HepG2 (cell line): ENCODE measurements around the gene SEC14L2. TPM values are rescaled to one million over a fixed set of nuclear protein-coding genes. Genes with fewer than 3 reads are reported as not detected.

Experiments
- ATAC-seq: fragments of 200-7000 bp; cut with Tn5 transposase; 3 replicates; pipeline ENCODE4 v1.9.1; 2020; ENCODE audit warnings: mild to moderate bottlenecking, moderate library complexity
- BruUV-seq: library from RNA; stranded (reverse); fragments of 400-500 nt; replicated peaks from 2 replicates; lab custom pipeline; 2021; lab: Mats Ljungman, UMichigan
- CTCF ChIA-PET: fragments of 300-600 bp; formaldehyde crosslinking; extraction: SDS; loops from one replicate; lab custom pipeline; 2021; ENCODE audit warnings: low total read pairs, inconsistent platforms, low intra/inter-chr PET ratio; lab: Yijun Ruan, JAX
- POLR2A ChIA-PET: fragments of 350-600 bp; sonication (Branson Sonifier 250); formaldehyde crosslinking; loops from one replicate; lab custom pipeline; 2020; ENCODE audit warnings: antibody characterized with exemption, inconsistent platforms; lab: Yijun Ruan, JAX
- DNase-seq: peaks from one replicate; pipeline ENCODE4 v3.0.0-alpha.2; 2015; ENCODE audit warnings: low spot score
- FAIRE-seq: peaks from 3 replicates; lab custom pipeline; 2011; peaks lifted over from hg19 to GRCh38; lab: Jason Lieb, UNC
- H2AFZ ChIP-seq: one replicate; pipeline ENCODE4 v1.6.1; 2011; ENCODE audit warnings: low read length, inconsistent platforms
- H3K27ac ChIP-seq: fragments of 300-600 bp; 3 replicates; pipeline ENCODE4 v1.8.0; 2011; ENCODE audit warnings: mixed run types, mild to moderate bottlenecking, mixed read lengths, low read length, inconsistent platforms; ENCODE audit not compliant: insufficient read depth; ENCODE audit errors: extremely low read length
- H3K27me3 ChIP-seq, 2 experiments: fragments of 200-600 bp in 1 of 2; 2 replicates in 1 of 2; 3 replicates in 1 of 2; pipeline versions ENCODE4 v1.6.0 to v1.8.0; 2011; ENCODE audit warnings: low read length in 2 of 2, mild to moderate bottlenecking in 2 of 2, moderate library complexity in 2 of 2, inconsistent platforms in 1 of 2; ENCODE audit not compliant: insufficient read depth in 2 of 2, control insufficient read depth in 1 of 2
- H3K36me3 ChIP-seq, 2 experiments: fragments of 200-600 bp in 1 of 2; replicated peaks in 1 of 2; 2 replicates in 1 of 2; 3 replicates in 1 of 2; pipeline versions ENCODE4 v1.5.1 to v1.8.0; 2011; ENCODE audit warnings: low read length in 2 of 2, inconsistent platforms in 1 of 2; ENCODE audit not compliant: insufficient read depth in 2 of 2, control insufficient read depth in 1 of 2
- H3K4me1 ChIP-seq: 2 replicates; pipeline ENCODE4 v1.5.1; 2012; ENCODE audit warnings: low read length, inconsistent platforms; ENCODE audit not compliant: insufficient read depth
- H3K4me2 ChIP-seq: 2 replicates; pipeline ENCODE4 v1.6.0; 2011; ENCODE audit warnings: low read depth, low read length, inconsistent platforms
- H3K4me3 ChIP-seq, 3 experiments: fragments of 200-600 bp in 1 of 3; sonication (generic), shearing (Covaris generic) in 1 of 3; replicated peaks in 1 of 3; 2 replicates each; pipeline ENCODE4 v1.5.1; 2011 to 2016; ENCODE audit warnings: low read length in 3 of 3, inconsistent platforms in 2 of 3, low read depth in 2 of 3, mild to moderate bottlenecking in 2 of 3, control low read depth in 1 of 3, mixed read lengths in 1 of 3; ENCODE audit not compliant: insufficient read depth in 1 of 3
- H3K79me2 ChIP-seq: one replicate; pipeline ENCODE4 v1.6.1; 2011; ENCODE audit warnings: low read length, inconsistent platforms; ENCODE audit not compliant: insufficient read depth
- H3K9ac ChIP-seq: 2 replicates; pipeline ENCODE4 v1.6.0; 2011; ENCODE audit warnings: mild to moderate bottlenecking, low read depth, low read length, inconsistent platforms; ENCODE audit not compliant: insufficient read depth
- H3K9me3 ChIP-seq: 2 replicates; pipeline ENCODE4 v1.5.1; 2012; ENCODE audit warnings: mild to moderate bottlenecking, low read length
- H4K20me1 ChIP-seq: 2 replicates; pipeline ENCODE4 v1.6.0; 2011; ENCODE audit warnings: inconsistent platforms, mild to moderate bottlenecking, low read length, moderate library complexity; ENCODE audit not compliant: insufficient read depth
- KLF11 ChIP-seq: IDR thresholded peaks from 2 replicates; pipeline ENCODE4 v1.6.1; 2016; ENCODE audit warnings: missing compliant biosample characterization
- ZBTB42 ChIP-seq: sonication (generic); formaldehyde crosslinking; IDR thresholded peaks from 2 replicates; pipeline ENCODE4 v1.5.0; 2020; ENCODE audit warnings: mild to moderate bottlenecking, missing genetic modification reagents
- ZNF772 ChIP-seq: sonication (generic); formaldehyde crosslinking; IDR thresholded peaks from 2 replicates; pipeline ENCODE4 v1.5.0; 2020; ENCODE audit warnings: mild to moderate bottlenecking, missing genetic modification reagents
- WGBS: methylation state at CpG from one replicate; pipeline ENCODE4 v1.1.6; 2017; ENCODE audit warnings: low lambda C conversion rate; 5-methylcytosine and 5-hydroxymethylcytosine counted together
- in situ Hi-C: cut with HindIII; loops from 2 replicates; pipeline ENCODE4 v1.10.0; 2017; ENCODE audit warnings: low pct_unique_long_range_greater_than_20kb; ENCODE audit not compliant: extremely low pct_ligation_motif_present
- intact Hi-C: fragments of 100-400 bp; cut with micrococcal nuclease; formaldehyde crosslinking; loops from one replicate; pipeline ENCODE4 v1.10.0; 2022; ENCODE audit not compliant: unreplicated experiment
- polyA plus RNA-seq, 8 experiments: library from polyadenylated mRNA; depleted of rRNA in 3 of 8; stranded (reverse) in 7 of 8; unstranded in 1 of 8; fragments of >200 nt; fragmentation: Illumina TruSeq in 4 of 8; extraction: Trizol in 4 of 8; gene quantifications; 2 replicates each; pipeline versions ENCODE4 v1.2.1 to v1.2.3, GENCODE V29; 2011 to 2016; ENCODE audit warnings: low read depth in 4 of 8, missing spikeins in 1 of 8, mixed read lengths in 1 of 8; ENCODE audit not compliant: insufficient read depth in 1 of 8
- total RNA-seq, 5 experiments: library from RNA; depleted of rRNA; stranded (reverse); fragments of >200 nt; fragmentation: Illumina TruSeq; extraction: Trizol; gene quantifications; 2 replicates each; pipeline ENCODE4 v1.2.3, GENCODE V29; 2016; ENCODE audit warnings: low read depth in 1 of 5
- TF ChIP-seq, protein P1 (sequence below): IDR thresholded peaks from 2 replicates; pipeline ENCODE4 v1.6.1; 2016; ENCODE audit warnings: control low read depth
- TF ChIP-seq, protein P2 (sequence below), 2 experiments: IDR thresholded peaks; 2 replicates each; pipeline ENCODE4 v1.6.1; 2011 to 2012; ENCODE audit warnings: low read length in 2 of 2, borderline replicate concordance in 1 of 2, low read depth in 1 of 2, mild to moderate bottlenecking in 1 of 2, moderate library complexity in 1 of 2

SEC14L2 gene
- total and polyA plus RNA-seq, 2 of the 13 experiments (the other 11 are each of a cell fraction or from before 2014, with no cell fraction given): 4.1 to 5.1 TPM

DNA sequence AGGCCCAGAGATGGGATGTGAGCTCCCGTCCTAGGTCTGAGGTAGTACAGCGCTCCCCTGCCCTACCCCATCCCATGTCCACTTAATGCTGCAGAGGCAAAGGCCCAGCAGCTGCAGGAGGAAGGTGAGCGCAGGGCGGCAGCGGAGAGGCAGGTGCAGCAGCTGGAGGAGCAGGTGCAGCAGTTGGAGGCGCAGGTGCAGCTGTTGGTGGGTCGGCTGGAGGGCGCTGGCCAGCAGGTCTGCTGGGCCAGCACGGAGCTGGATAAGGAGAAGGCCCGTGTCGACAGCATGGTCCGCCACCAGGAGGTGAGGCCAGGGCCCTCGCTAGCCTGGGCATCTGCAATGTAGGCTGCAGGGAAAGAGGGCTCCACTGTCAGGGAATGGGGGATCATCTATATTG lies 24.8 kb upstream of the SEC14L2 start:
- BruUV-seq: no TSS peak
- ChIA-PET CTCF (no interaction called here), POLR2A (interaction anchor here (1.5 kb wide), 1 partner anchor 15 kb away, joined by 4 read pairs; the partner anchor contains the start of genes CCDC157 and SF3A1)
- 95% methylated on average over 5 of the region's 13 CpGs for WGBS
- in situ Hi-C loops: no loop called here
- DNase-seq (no peak), FAIRE-seq (no peak), ATAC-seq (peak; percentile 15)
- Histone ChIP-seq H3K27me3 (no peaks in the 10 kb centered on the region), H2AFZ (no peak overlapping the region), H3K4me1 (no peaks in the 10 kb centered on the region), H3K4me3 (no peak overlapping the region), H4K20me1 (no peaks in the 10 kb centered on the region), H3K9me3 (no peaks in the 10 kb centered on the region), H3K36me3 (no peaks in the 10 kb centered on the region), H3K4me2 (no peak overlapping the region), H3K27ac (no peak overlapping the region), H3K79me2 (no peaks in the 10 kb centered on the region), H3K9ac (no peak overlapping the region)
- TF ChIP-seq ZBTB42: no peak
- TF ChIP-seq ZNF772 (CRISPR knock-in tag): no peak
- no peak for TF ChIP-seq KLF11
- TF ChIP-seq, protein P1, sequence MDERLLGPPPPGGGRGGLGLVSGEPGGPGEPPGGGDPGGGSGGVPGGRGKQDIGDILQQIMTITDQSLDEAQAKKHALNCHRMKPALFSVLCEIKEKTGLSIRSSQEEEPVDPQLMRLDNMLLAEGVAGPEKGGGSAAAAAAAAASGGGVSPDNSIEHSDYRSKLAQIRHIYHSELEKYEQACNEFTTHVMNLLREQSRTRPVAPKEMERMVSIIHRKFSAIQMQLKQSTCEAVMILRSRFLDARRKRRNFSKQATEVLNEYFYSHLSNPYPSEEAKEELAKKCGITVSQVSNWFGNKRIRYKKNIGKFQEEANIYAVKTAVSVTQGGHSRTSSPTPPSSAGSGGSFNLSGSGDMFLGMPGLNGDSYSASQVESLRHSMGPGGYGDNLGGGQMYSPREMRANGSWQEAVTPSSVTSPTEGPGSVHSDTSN (CRISPR knock-in tag): no peak
- TF ChIP-seq, protein P2, sequence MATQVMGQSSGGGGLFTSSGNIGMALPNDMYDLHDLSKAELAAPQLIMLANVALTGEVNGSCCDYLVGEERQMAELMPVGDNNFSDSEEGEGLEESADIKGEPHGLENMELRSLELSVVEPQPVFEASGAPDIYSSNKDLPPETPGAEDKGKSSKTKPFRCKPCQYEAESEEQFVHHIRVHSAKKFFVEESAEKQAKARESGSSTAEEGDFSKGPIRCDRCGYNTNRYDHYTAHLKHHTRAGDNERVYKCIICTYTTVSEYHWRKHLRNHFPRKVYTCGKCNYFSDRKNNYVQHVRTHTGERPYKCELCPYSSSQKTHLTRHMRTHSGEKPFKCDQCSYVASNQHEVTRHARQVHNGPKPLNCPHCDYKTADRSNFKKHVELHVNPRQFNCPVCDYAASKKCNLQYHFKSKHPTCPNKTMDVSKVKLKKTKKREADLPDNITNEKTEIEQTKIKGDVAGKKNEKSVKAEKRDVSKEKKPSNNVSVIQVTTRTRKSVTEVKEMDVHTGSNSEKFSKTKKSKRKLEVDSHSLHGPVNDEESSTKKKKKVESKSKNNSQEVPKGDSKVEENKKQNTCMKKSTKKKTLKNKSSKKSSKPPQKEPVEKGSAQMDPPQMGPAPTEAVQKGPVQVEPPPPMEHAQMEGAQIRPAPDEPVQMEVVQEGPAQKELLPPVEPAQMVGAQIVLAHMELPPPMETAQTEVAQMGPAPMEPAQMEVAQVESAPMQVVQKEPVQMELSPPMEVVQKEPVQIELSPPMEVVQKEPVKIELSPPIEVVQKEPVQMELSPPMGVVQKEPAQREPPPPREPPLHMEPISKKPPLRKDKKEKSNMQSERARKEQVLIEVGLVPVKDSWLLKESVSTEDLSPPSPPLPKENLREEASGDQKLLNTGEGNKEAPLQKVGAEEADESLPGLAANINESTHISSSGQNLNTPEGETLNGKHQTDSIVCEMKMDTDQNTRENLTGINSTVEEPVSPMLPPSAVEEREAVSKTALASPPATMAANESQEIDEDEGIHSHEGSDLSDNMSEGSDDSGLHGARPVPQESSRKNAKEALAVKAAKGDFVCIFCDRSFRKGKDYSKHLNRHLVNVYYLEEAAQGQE (IDR thresholded peaks at IDR 0.05; ENCODE audit: borderline replicate concordance in 1 of 2, low read depth in 1 of 2, low read length in 2 of 2): no peak
- intact Hi-C loops: no loop called here
